Retina (tissue), 1 donor: ENCODE results near the gene CDK11A.
"Not testable (repeated sequence)": the region's sequence is repeated elsewhere in the genome, so short reads cannot be mapped to it uniquely, and the experiment has no call there.

Experiments used
- DNase-seq: peaks from one replicate; pipeline ENCODE4 v3.0.0-alpha.2; 2016

Gene CDK11A

GRCh38 chr1:1715109-1715883 is 8.9 kb downstream of the CDK11A start:
- not testable (repeated sequence) for DNase-seq

- DNase-seq: not testable (repeated sequence)
These were observed 16.3 kb downstream of the CDK11A start for GRCh38 chr1:1707897-1708296.

- not testable (repeated sequence) for DNase-seq
These were observed 16.9 kb downstream of the CDK11A start for GRCh38 chr1:1707241-1707640.

GRCh38 chr1:1705623-1706022 is 18.5 kb downstream of the CDK11A start:
- DNase-seq: not testable (repeated sequence)

- not testable (repeated sequence) for DNase-seq
These were observed 19.7 kb downstream of the CDK11A start for GRCh38 chr1:1704284-1704957.

- DNase-seq: no peak
These were observed 20.4 kb downstream of the CDK11A start for GRCh38 chr1:1703796-1704195.

GRCh38 chr1:1702506-1702905 is 21.7 kb downstream of the CDK11A start:
- DNase-seq: not testable (repeated sequence)

GRCh38 chr1:1700557-1700956 is 23.6 kb downstream of the CDK11A start:
- DNase-seq: not testable (repeated sequence)

- DNase-seq: not testable (repeated sequence)
These were observed 24.1 kb downstream of the CDK11A start for GRCh38 chr1:1700067-1700466.

- DNase-seq: not testable (repeated sequence)
These were observed 25.1 kb downstream of the CDK11A start for GRCh38 chr1:1699061-1699460.

- not testable (repeated sequence) for DNase-seq
These were observed 26.6 kb downstream of the CDK11A start for GRCh38 chr1:1697358-1698183.

GRCh38 chr1:1696431-1697357 is 27.5 kb downstream of the CDK11A start:
- DNase-seq: not testable (repeated sequence)

GRCh38 chr1:1692714-1693647 is 31.2 kb downstream of the CDK11A start, which contains the start of gene SLC35E2B:
TSS of gene SLC35E2B (minus strand) at chr1:1692795. CDS start at chr1:1676699, 16,096 bp downstream.
- peak; percentile 93 for DNase-seq

- peak; percentile 80 for DNase-seq
These were observed 31.8 kb downstream of the CDK11A start for GRCh38 chr1:1692324-1692713.

- DNase-seq: not testable (repeated sequence)
These were observed 32.7 kb downstream of the CDK11A start for GRCh38 chr1:1691443-1691842.

- not testable (repeated sequence) for DNase-seq
These were observed 34.6 kb downstream of the CDK11A start for GRCh38 chr1:1689526-1689925.

- DNase-seq: no peak
These were observed 36.3 kb downstream of the CDK11A start for GRCh38 chr1:1687846-1688245.

GRCh38 chr1:1684031-1684681 is 40.0 kb downstream of the CDK11A start:
- no peak for DNase-seq

GRCh38 chr1:1683104-1683905 is 40.9 kb downstream of the CDK11A start:
- DNase-seq: no peak
